Activated naive CD8-positive, alpha-beta T cell (primary cell): ENCODE measurements around the gene CDK19.
"Not testable (repeated sequence)": the region's sequence is repeated elsewhere in the genome, so short reads cannot be mapped to it uniquely, and the experiment has no call there.

Experiments
- H3K27ac Mint-ChIP-seq: one replicate; pipeline ENCODE4 v1.8.0; 2021; ENCODE audit warnings: mixed read lengths
- H3K27me3 Mint-ChIP-seq: one replicate; pipeline ENCODE4 v1.8.0; 2021; ENCODE audit warnings: mixed read lengths
- H3K36me3 Mint-ChIP-seq: one replicate; pipeline ENCODE4 v1.8.0; 2021; ENCODE audit warnings: mixed read lengths
- H3K4me1 Mint-ChIP-seq: one replicate; pipeline ENCODE4 v1.8.0; 2021; ENCODE audit warnings: low read depth, mixed read lengths
- H3K4me3 Mint-ChIP-seq: one replicate; pipeline ENCODE4 v1.8.0; 2021; ENCODE audit warnings: mild to moderate bottlenecking, mixed read lengths
- H3K9me3 Mint-ChIP-seq: one replicate; pipeline ENCODE4 v1.8.0; 2021; ENCODE audit warnings: low read depth, mixed read lengths

The CDK19 gene

GRCh38 chr6:110826236-110827129 lies 11.2 kb upstream of the CDK19 start:
- Mint-ChIP-seq H3K27me3 (no peaks in the 10 kb centered on the region), H3K4me3 (no peak overlapping the region), H3K4me1 (no peaks in the 10 kb centered on the region), H3K9me3 (no peaks in the 10 kb centered on the region), H3K36me3 (no peaks in the 10 kb centered on the region), H3K27ac (no peak overlapping the region)

DNA sequence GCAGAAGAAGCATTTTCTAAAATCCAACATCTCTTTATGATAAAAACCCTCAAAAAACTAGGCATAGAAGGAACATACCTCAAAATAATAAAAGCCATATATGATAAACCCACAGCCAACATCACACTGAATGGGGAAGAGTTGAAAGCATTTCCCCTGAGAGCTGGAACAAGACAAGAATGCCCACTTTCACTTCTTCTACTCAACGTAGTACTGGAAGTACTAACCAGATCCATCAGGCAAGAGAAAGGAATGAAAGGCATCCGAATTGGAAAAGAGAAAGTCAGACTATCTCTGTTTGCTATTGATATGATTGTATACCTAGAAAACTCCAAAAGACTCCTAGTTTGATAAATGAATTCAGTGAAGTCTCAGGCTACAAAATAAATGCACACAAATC lies 7.9 kb upstream of the CDK19 start:
- H3K9me3 Mint-ChIP-seq, result no peaks in the 10 kb centered on the region
- H3K27me3 Mint-ChIP-seq, result no peaks in the 10 kb centered on the region
- no peak overlapping the region for H3K4me3 Mint-ChIP-seq
- no peaks in the 10 kb centered on the region for H3K4me1 Mint-ChIP-seq
- H3K27ac Mint-ChIP-seq, result no peak overlapping the region
- H3K36me3 Mint-ChIP-seq, result no peaks in the 10 kb centered on the region

- Mint-ChIP-seq H3K36me3 (no peaks in the 10 kb centered on the region), H3K27ac (no peak overlapping the region), H3K27me3 (no peaks in the 10 kb centered on the region), H3K9me3 (no peaks in the 10 kb centered on the region), H3K4me1 (no peaks in the 10 kb centered on the region), H3K4me3 (no peak overlapping the region)
Measured at GRCh38 chr6:110822249-110822648, 7.0 kb upstream of the CDK19 start.

DNA sequence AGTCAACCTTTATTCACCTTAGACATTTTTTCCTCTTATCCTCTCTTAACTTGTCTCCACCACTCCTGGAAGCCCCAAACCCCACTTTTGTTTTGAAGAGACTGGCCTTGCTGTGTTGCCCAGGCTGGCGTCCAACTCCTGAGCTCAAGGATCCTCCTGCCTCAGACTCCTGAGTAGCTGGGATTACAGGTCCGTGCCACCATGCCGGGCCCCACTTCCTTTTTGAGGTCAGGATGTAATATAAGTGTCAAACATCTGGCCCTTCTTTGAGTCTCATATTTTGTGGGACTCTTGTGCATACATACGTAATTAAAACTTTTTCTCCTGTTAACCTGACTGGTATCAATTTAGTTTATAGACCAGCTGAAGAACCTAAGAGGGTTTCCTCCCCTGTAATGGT lies 1.4 kb upstream of the CDK19 start:
- Mint-ChIP-seq H3K36me3 (no peaks in the 10 kb centered on the region), H3K9me3 (no peaks in the 10 kb centered on the region), H3K27ac (peak overlapping the region; percentile 98), H3K4me1 (peaks cover 17% of the 10 kb centered on the region), H3K4me3 (peak overlapping the region; percentile 99), H3K27me3 (no peaks in the 10 kb centered on the region)

DNA sequence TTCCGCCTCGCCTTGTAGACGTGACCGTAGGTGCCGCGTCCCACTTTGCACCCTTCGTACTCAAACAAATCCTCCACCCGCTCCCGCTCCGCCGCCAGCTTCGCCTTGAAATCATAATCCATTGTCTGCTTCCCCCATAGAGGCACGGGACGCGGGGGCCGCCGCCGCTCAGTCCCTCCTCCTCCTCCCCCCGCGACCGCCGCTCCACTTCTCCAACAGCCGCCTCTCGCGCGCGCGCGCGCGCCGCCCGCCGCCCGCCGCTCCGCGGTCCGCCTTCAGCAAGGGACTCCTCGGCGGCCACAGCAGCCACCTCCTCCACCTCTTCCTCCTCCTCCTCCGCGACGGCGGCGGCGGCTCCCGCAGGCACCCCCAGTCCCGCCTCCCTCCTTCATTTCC lies 256 bp downstream of the CDK19 start:
- no peaks in the 10 kb centered on the region for H3K27me3 Mint-ChIP-seq
- H3K4me1 Mint-ChIP-seq, result peaks cover 22% of the 10 kb centered on the region
- H3K4me3 Mint-ChIP-seq, result peak overlapping the region; percentile 99
- H3K36me3 Mint-ChIP-seq, result no peaks in the 10 kb centered on the region
- H3K27ac Mint-ChIP-seq, result peak overlapping the region; percentile 98
- no peaks in the 10 kb centered on the region for H3K9me3 Mint-ChIP-seq

DNA sequence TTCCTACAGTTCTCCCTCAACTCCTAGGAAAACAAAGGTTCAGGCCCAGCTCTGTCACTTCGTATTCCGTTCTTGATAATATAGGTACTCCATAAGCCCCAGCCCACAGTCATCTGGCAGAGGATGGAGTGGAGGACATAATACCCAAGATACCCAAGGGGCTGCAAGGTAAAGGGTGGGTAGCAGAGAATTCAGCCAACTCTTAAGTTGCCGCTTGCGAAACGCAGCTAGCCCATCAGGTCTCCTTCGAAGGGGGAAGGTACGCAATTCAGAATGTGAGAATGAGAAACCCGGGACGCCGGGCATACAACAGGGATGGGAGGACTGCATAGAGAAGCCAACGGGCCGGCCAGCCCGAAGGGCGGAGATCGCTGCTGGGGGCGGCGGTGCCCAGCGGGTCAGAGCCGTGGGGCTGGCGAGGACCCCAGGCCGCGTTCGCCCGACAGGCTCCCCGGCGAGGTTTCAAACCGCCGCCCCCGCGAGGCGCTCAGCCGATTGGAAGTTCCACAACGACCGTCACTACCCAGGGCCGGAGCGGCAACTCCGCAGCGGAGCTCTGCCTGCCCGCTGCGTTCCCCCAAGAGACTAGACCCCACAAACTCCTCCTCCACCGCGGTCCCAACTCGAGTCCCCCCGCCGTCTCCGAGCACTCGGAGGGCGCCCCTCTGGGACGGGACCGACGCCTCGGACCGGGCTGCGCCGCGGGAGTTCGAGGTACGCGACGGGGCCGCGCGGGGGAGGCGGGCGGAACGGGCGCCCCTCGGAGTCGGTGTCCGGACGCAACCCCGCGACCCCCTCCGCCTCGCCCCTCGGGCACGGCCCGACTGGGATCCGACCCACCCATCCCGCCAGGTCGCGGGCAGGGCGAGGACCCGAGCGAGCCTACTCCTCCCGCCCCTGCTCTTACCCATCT lies 911 bp downstream of the CDK19 start:
- H3K4me3 Mint-ChIP-seq, result peak overlapping the region; percentile 99
- no peaks in the 10 kb centered on the region for H3K36me3 Mint-ChIP-seq
- H3K9me3 Mint-ChIP-seq, result no peaks in the 10 kb centered on the region
- no peaks in the 10 kb centered on the region for H3K27me3 Mint-ChIP-seq
- peaks cover 22% of the 10 kb centered on the region for H3K4me1 Mint-ChIP-seq
- peak overlapping the region; percentile 98 for H3K27ac Mint-ChIP-seq

GRCh38 chr6:110813338-110814101 lies 1.7 kb downstream of the CDK19 start:
- Mint-ChIP-seq H3K27me3 (no peaks in the 10 kb centered on the region), H3K36me3 (no peaks in the 10 kb centered on the region), H3K4me1 (peaks cover 22% of the 10 kb centered on the region), H3K27ac (peak overlapping the region; percentile 62), H3K9me3 (no peaks in the 10 kb centered on the region), H3K4me3 (peak overlapping the region; percentile 91)

- no peaks in the 10 kb centered on the region for H3K9me3 Mint-ChIP-seq
- peaks cover 22% of the 10 kb centered on the region for H3K4me1 Mint-ChIP-seq
- H3K27me3 Mint-ChIP-seq, result no peaks in the 10 kb centered on the region
- H3K4me3 Mint-ChIP-seq, result no peak overlapping the region
- H3K27ac Mint-ChIP-seq, result no peak overlapping the region
- H3K36me3 Mint-ChIP-seq, result no peaks in the 10 kb centered on the region
Measured at GRCh38 chr6:110812719-110813118, 2.5 kb downstream of the CDK19 start.

DNA sequence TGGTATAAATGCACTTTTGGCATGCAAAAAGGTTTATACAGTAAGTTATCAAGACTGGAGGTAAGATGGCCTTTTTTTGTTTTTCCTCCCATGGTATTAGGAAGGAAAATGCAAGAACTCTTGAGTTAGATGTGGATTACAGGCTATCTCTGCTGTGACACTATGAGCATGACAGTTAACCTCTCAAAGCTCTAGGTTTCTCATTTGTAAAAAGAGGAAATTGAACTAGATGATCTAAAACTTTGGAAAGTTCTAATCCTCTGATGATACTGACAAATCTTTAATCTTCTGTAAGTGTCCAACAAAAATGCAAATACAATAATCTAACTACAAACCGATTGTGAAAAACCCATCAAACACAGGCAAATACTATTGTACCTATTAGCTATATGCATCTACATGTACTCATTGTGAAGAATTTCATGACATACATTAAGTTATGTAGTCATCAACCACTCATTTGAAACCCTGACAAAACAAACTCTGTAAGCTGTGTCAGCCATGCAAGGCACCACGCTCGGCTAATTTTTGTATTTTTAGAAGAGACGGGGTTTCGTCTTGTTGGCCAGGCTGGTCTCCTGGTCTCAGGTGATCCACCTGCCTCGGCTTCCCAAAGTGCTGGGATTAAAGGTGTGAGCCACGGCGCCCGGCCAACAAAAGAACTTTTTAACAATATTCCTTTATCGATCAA lies 4.2 kb downstream of the CDK19 start:
- Mint-ChIP-seq H3K27ac (no peak overlapping the region), H3K4me1 (peaks cover 13% of the 10 kb centered on the region), H3K36me3 (no peaks in the 10 kb centered on the region), H3K4me3 (no peak overlapping the region), H3K27me3 (no peaks in the 10 kb centered on the region), H3K9me3 (no peaks in the 10 kb centered on the region)

GRCh38 chr6:110809792-110810191 lies 5.5 kb downstream of the CDK19 start:
- Mint-ChIP-seq H3K4me3 (no peak overlapping the region), H3K9me3 (no peaks in the 10 kb centered on the region), H3K36me3 (peaks cover 3% of the 10 kb centered on the region), H3K4me1 (peaks cover 17% of the 10 kb centered on the region), H3K27ac (no peak overlapping the region), H3K27me3 (no peaks in the 10 kb centered on the region)

DNA sequence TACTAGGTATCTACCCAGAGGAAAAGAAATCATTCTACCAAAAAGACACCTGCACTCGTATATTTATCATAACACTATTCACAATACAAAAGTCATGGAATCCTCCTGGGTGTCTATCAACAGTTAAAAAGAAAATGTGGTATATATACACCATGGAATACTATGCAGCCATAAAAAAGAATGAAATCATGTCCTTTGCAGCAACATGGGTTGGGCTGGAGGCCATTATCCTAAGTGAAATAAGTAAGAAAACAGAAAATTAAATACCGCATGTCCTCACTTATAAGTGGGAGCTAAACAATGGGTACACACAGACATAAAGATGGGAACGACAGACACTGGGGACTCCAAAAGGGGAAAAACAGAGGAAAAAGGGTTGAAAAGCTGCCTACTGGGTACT lies 13.1 kb downstream of the CDK19 start:
- H3K27me3 Mint-ChIP-seq, H3K4me3 Mint-ChIP-seq, H3K27ac Mint-ChIP-seq, H3K9me3 Mint-ChIP-seq: not testable (repeated sequence)
- Mint-ChIP-seq H3K4me1 (peaks cover 14% of the 10 kb centered on the region), H3K36me3 (peaks cover 17% of the 10 kb centered on the region)

- H3K4me1 Mint-ChIP-seq, result peaks cover 14% of the 10 kb centered on the region
- H3K27ac Mint-ChIP-seq, result no peak overlapping the region
- H3K9me3 Mint-ChIP-seq, result peaks cover 9% of the 10 kb centered on the region
- peaks cover 17% of the 10 kb centered on the region for H3K36me3 Mint-ChIP-seq
- no peaks in the 10 kb centered on the region for H3K27me3 Mint-ChIP-seq
- no peak overlapping the region for H3K4me3 Mint-ChIP-seq
Measured at GRCh38 chr6:110800839-110801196, 14.5 kb downstream of the CDK19 start.

GRCh38 chr6:110800196-110800838 lies 15.0 kb downstream of the CDK19 start:
- Mint-ChIP-seq H3K27ac (no peak overlapping the region), H3K27me3 (no peaks in the 10 kb centered on the region), H3K36me3 (peaks cover 17% of the 10 kb centered on the region), H3K4me3 (no peak overlapping the region), H3K4me1 (peaks cover 14% of the 10 kb centered on the region), H3K9me3 (peaks cover 9% of the 10 kb centered on the region)

GRCh38 chr6:110799655-110800054 lies 15.6 kb downstream of the CDK19 start:
- Mint-ChIP-seq H3K9me3 (peaks cover 9% of the 10 kb centered on the region), H3K4me3 (no peak overlapping the region), H3K27ac (no peak overlapping the region)

More at GRCh38 chr6:110799655-110800054, 15.6 kb downstream of the CDK19 start:
- H3K4me1 Mint-ChIP-seq, result peaks cover 9% of the 10 kb centered on the region
- H3K27me3 Mint-ChIP-seq, result no peaks in the 10 kb centered on the region
- peaks cover 14% of the 10 kb centered on the region for H3K36me3 Mint-ChIP-seq
